Stomach (tissue), 4 donors: Measurements from ENCODE around the gene PTPN4.

ENCODE experiments used
- EP300 ChIP-seq: sonication (generic); formaldehyde crosslinking; IDR thresholded peaks from one replicate; pipeline ENCODE4 v1.6.1; 2017; ENCODE audit warnings: antibody characterized with exemption
- POLR2A ChIP-seq, 4 donors: fragments of 450-650 bp; IDR thresholded peaks; one replicate each; pipeline ENCODE4 v1.6.1; 2016; ENCODE audit warnings: antibody characterized with exemption in 4 of 4, control low read depth in 2 of 4, mild to moderate bottlenecking in 1 of 4, moderate library complexity in 1 of 4
- POLR2AphosphoS5 ChIP-seq, 3 donors: sonication (generic); formaldehyde crosslinking; IDR thresholded peaks; one replicate each; pipeline ENCODE4 v1.6.1; 2016; ENCODE audit warnings: antibody characterized with exemption in 3 of 3
- TF ChIP-seq, protein P1 (sequence below), 7 experiments: fragments of 450-650 bp in 4 of 7; fragments of 200-600 bp in 3 of 7; sonication (generic) in 3 of 7; IDR thresholded peaks; one replicate each; pipeline ENCODE4 v1.5.1; 2016 to 2019; ENCODE audit warnings: antibody characterized with exemption in 7 of 7, control low read depth in 2 of 7, mild to moderate bottlenecking in 1 of 7

DNA sequence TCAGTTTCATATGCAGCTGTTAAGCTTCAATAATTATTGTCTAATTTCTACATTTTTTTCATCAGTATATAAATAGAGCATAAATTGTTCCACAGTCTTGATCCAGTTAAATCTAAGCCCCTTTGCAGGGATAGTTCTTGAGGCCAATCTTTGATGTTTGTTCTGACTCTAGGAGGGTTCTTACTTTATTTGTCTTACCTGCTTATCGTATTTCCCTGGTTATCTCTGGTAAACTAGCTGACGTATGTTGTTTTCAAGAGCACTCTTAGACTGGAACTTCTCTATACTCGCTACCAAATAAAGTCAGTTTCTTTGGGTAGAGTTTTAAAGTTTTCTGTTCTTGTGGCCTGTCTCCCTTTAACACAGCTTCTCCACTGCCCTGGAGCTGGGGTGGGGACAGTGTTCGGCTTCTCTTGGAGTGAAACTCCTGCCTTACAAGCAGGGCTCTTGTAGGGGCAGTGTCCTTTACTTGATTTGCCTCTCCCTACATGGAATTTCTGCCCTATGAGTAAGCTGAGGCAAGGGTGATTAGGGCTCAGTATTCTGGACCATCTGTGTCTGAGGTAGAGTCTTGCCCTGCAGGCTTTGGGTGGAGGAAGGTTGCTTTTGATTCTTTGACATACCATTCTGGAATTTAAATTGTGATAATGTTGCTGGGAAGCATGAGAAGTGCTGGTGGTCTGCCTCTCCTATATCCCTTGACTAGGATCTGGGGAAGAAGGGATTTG, 90.3 kb downstream of the PTPN4 start:
- no peak for TF ChIP-seq POLR2A (IDR thresholded peaks at IDR 0.05)
- TF ChIP-seq, protein P1, sequence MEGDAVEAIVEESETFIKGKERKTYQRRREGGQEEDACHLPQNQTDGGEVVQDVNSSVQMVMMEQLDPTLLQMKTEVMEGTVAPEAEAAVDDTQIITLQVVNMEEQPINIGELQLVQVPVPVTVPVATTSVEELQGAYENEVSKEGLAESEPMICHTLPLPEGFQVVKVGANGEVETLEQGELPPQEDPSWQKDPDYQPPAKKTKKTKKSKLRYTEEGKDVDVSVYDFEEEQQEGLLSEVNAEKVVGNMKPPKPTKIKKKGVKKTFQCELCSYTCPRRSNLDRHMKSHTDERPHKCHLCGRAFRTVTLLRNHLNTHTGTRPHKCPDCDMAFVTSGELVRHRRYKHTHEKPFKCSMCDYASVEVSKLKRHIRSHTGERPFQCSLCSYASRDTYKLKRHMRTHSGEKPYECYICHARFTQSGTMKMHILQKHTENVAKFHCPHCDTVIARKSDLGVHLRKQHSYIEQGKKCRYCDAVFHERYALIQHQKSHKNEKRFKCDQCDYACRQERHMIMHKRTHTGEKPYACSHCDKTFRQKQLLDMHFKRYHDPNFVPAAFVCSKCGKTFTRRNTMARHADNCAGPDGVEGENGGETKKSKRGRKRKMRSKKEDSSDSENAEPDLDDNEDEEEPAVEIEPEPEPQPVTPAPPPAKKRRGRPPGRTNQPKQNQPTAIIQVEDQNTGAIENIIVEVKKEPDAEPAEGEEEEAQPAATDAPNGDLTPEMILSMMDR (IDR thresholded peaks at IDR 0.05): no peak
- no peak for TF ChIP-seq POLR2AphosphoS5 (IDR thresholded peaks at IDR 0.05)
- TF ChIP-seq EP300: no peak
